Sigmoid colon (tissue), 7 donors: ENCODE results near the gene SPI1. TPM values are rescaled to one million over a fixed set of nuclear protein-coding genes. Genes with fewer than 3 reads are reported as not detected.

Source experiments
- DNase-seq: peaks from one replicate; pipeline ENCODE4 v3.0.0-alpha.2; 2019
- H3K27ac ChIP-seq, 4 donors: fragments of 200-600 bp; sonication (generic); one replicate each; pipeline ENCODE4 v1.5.1; 2016 to 2019; ENCODE audit warnings: mild to moderate bottlenecking in 1 of 4
- H3K27me3 ChIP-seq, 3 donors: fragments of 200-600 bp; sonication (generic); one replicate each; pipeline ENCODE4 v1.5.1; 2019; ENCODE audit warnings: mild to moderate bottlenecking in 1 of 3
- H3K36me3 ChIP-seq, 4 donors: fragments of 200-600 bp; sonication (generic); one replicate each; pipeline ENCODE4 v1.5.1; 2016 to 2019
- H3K4me1 ChIP-seq, 4 donors: fragments of 200-600 bp; sonication (generic); one replicate each; pipeline ENCODE4 v1.5.1; 2017 to 2019
- H3K4me3 ChIP-seq, 4 donors: fragments of 200-600 bp; sonication (generic); one replicate each; pipeline ENCODE4 v1.5.1; 2017 to 2019; ENCODE audit warnings: mild to moderate bottlenecking in 2 of 4, moderate library complexity in 1 of 4
- H3K9me3 ChIP-seq, 4 donors: fragments of 200-600 bp in 3 of 4; sonication (generic) in 3 of 4; one replicate each; pipeline versions ENCODE4 v1.5.1 to v1.6.1; 2013 to 2019
- CTCF ChIP-seq, 4 experiments: fragments of 450-650 bp in 3 of 4; fragments of 200-600 bp in 1 of 4; IDR thresholded peaks; one replicate each; pipeline ENCODE4 v1.5.1; 2016 to 2019; ENCODE audit warnings: antibody characterized with exemption in 4 of 4, mild to moderate bottlenecking in 3 of 4, moderate library complexity in 2 of 4
- EP300 ChIP-seq, 4 donors: sonication (generic); formaldehyde crosslinking; IDR thresholded peaks; one replicate each; pipeline ENCODE4 v1.6.1; 2017; ENCODE audit warnings: antibody characterized with exemption in 4 of 4
- POLR2A ChIP-seq, 2 donors: fragments of 450-650 bp; IDR thresholded peaks; one replicate each; pipeline ENCODE4 v1.6.1; 2016; ENCODE audit warnings: antibody characterized with exemption in 2 of 2, mild to moderate bottlenecking in 2 of 2, moderate library complexity in 2 of 2
- POLR2AphosphoS5 ChIP-seq, 4 donors: sonication (generic); formaldehyde crosslinking; IDR thresholded peaks; one replicate each; pipeline ENCODE4 v1.6.1; 2017; ENCODE audit warnings: antibody characterized with exemption in 4 of 4
- WGBS, 2 donors: extraction: QIAGEN DNeasy Blood & Tissue Kit; methylation state at CpG; one replicate each; pipeline ENCODE4 v1.1.7; 2013; 5-methylcytosine and 5-hydroxymethylcytosine counted together
- intact Hi-C: fragments of 100-400 bp; cut with DNase I; formaldehyde crosslinking; loops from one replicate; pipeline ENCODE4 v1.15.1; 2023
- polyA plus RNA-seq, 3 donors: library from polyadenylated mRNA; stranded (reverse); fragments of 200-250 nt; gene quantifications; one replicate each; pipeline ENCODE4 v1.2.3, GENCODE V29; 2013
- total RNA-seq, 4 donors: library from RNA; depleted of rRNA; stranded (reverse); fragments of >200 nt; gene quantifications; one replicate each; pipeline ENCODE4 v1.1.0, GENCODE V29; 2016
- donor health status: healthy with polysubstance abuse.
- donor health status: Bipolar disorder and iron deficiency.
- donor health status: healthy.

Gene SPI1
- total and polyA plus RNA-seq, 7 donors, result 10.5 to 29.8 (median 19.7) TPM

GRCh38 chr11:47358731-47359051 is 19.7 kb downstream of the SPI1 start:
- TF ChIP-seq POLR2A (IDR thresholded peaks at IDR 0.05), result no peak
- TF ChIP-seq CTCF (IDR thresholded peaks at IDR 0.05), result no peak
- TF ChIP-seq POLR2AphosphoS5 (IDR thresholded peaks at IDR 0.05), result no peak
- no peak for TF ChIP-seq EP300 (IDR thresholded peaks at IDR 0.05)
- no peak for DNase-seq
- H3K4me1 ChIP-seq, result peaks cover 0 to 14% (median 12%) of the 10 kb centered on the region in 4 donors
- H3K27me3 ChIP-seq, result no peaks in the 10 kb centered on the region
- no peak overlapping the region for H3K27ac ChIP-seq
- H3K9me3 ChIP-seq, result no peaks in the 10 kb centered on the region
- H3K4me3 ChIP-seq, result no peak overlapping the region
- 86 to 90% methylated on average over 14 of the region's 14 CpGs for WGBS, 2 donors
- H3K36me3 ChIP-seq, result no peaks in the 10 kb centered on the region
- intact Hi-C loops, result loop anchor here (5.0 to 10.0 kb wide), 2 partner anchors 91 to 474 kb away; no protein-coding TSS in a partner anchor

GRCh38 chr11:47357985-47358730 is 20.2 kb downstream of the SPI1 start:
- Histone ChIP-seq H3K4me1 (peaks cover 0 to 14% (median 12%) of the 10 kb centered on the region in 4 donors), H3K36me3 (no peaks in the 10 kb centered on the region), H3K27me3 (no peaks in the 10 kb centered on the region), H3K4me3 (no peak overlapping the region), H3K9me3 (no peaks in the 10 kb centered on the region), H3K27ac (no peak overlapping the region)
- WGBS, 2 donors, result 84 to 93% methylated on average over 6 of the region's 6 CpGs
- intact Hi-C loops, result loop anchor here (5.0 to 10.0 kb wide), 2 partner anchors 91 to 473 kb away; no protein-coding TSS in a partner anchor
- TF ChIP-seq EP300 (IDR thresholded peaks at IDR 0.05), result no peak
- TF ChIP-seq POLR2AphosphoS5 (IDR thresholded peaks at IDR 0.05), result no peak
- TF ChIP-seq POLR2A (IDR thresholded peaks at IDR 0.05), result no peak
- no peak for TF ChIP-seq CTCF (IDR thresholded peaks at IDR 0.05)
- DNase-seq, result no peak

- WGBS, 2 donors, result 94 to 96% methylated on average over 1 of the region's 1 CpG
- Histone ChIP-seq H3K27me3 (no peaks in the 10 kb centered on the region), H3K36me3 (no peaks in the 10 kb centered on the region), H3K4me1 (peaks cover 0 to 14% (median 12%) of the 10 kb centered on the region in 4 donors), H3K9me3 (no peaks in the 10 kb centered on the region), H3K4me3 (no peak overlapping the region), H3K27ac (no peak overlapping the region)
- no peak for DNase-seq
- intact Hi-C loops, result loop anchor here (5.0 to 10.0 kb wide), 2 partner anchors 90 to 472 kb away; no protein-coding TSS in a partner anchor
- TF ChIP-seq POLR2AphosphoS5 (IDR thresholded peaks at IDR 0.05), result no peak
- no peak for TF ChIP-seq CTCF (IDR thresholded peaks at IDR 0.05)
- TF ChIP-seq POLR2A (IDR thresholded peaks at IDR 0.05), result no peak
- TF ChIP-seq EP300 (IDR thresholded peaks at IDR 0.05), result no peak
These were observed 21.4 kb downstream of the SPI1 start for GRCh38 chr11:47356998-47357329.

GRCh38 chr11:47356129-47356997 is 22.0 kb downstream of the SPI1 start:
- Histone ChIP-seq H3K27me3 (no peaks in the 10 kb centered on the region), H3K4me1 (peaks cover 0 to 14% (median 12%) of the 10 kb centered on the region in 4 donors), H3K9me3 (no peaks in the 10 kb centered on the region), H3K27ac (no peak overlapping the region), H3K4me3 (no peak overlapping the region), H3K36me3 (no peaks in the 10 kb centered on the region)
- no peak for DNase-seq
- 90 to 96% methylated on average over 9 of the region's 9 CpGs for WGBS, 2 donors
- TF ChIP-seq CTCF (IDR thresholded peaks at IDR 0.05) (no peak), POLR2AphosphoS5 (IDR thresholded peaks at IDR 0.05) (no peak), EP300 (IDR thresholded peaks at IDR 0.05) (no peak), POLR2A (IDR thresholded peaks at IDR 0.05) (no peak)
- intact Hi-C loops, result loop anchor here (5.0 to 10.0 kb wide), 2 partner anchors 89 to 472 kb away; no protein-coding TSS in a partner anchor
